ENCODE results near the gene SZT2.

DNA sequence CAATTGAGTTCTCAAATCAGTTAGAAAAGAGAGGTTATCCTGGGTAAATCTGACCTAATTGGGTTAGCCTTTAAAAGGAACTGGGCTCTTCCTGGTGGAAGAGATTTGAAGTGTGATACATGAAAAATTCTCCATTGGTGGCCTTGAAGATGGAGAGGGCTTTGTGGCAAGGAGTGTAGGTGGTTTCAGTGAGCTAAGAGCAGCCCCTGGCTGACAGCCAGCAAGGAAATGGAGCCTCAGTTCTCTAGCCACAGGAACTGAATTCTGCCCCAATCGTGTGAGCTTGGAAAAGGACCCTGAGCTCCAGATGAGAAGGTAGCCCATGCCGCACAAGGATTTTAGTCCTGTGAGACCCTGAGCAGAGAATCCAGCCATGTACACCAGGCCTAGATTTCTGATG is 76.7 kb downstream of the SZT2 start:
- TF ChIP-seq, protein P1, sequence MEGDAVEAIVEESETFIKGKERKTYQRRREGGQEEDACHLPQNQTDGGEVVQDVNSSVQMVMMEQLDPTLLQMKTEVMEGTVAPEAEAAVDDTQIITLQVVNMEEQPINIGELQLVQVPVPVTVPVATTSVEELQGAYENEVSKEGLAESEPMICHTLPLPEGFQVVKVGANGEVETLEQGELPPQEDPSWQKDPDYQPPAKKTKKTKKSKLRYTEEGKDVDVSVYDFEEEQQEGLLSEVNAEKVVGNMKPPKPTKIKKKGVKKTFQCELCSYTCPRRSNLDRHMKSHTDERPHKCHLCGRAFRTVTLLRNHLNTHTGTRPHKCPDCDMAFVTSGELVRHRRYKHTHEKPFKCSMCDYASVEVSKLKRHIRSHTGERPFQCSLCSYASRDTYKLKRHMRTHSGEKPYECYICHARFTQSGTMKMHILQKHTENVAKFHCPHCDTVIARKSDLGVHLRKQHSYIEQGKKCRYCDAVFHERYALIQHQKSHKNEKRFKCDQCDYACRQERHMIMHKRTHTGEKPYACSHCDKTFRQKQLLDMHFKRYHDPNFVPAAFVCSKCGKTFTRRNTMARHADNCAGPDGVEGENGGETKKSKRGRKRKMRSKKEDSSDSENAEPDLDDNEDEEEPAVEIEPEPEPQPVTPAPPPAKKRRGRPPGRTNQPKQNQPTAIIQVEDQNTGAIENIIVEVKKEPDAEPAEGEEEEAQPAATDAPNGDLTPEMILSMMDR (conservative IDR thresholded peaks at IDR 0.05 in 1 of 2, IDR thresholded peaks at IDR 0.05 in 1 of 2; ENCODE audit: low read depth in 1 of 2, low read length in 2 of 2): no peak
- no peak for TF ChIP-seq EZH2 (IDR thresholded peaks at IDR 0.05; ENCODE audit: low read length, missing control alignments)
